Measurements from ENCODE around the gene DEPP1. TPM values are rescaled to one million over a fixed set of nuclear protein-coding genes. Genes with fewer than 3 reads are reported as not detected.

DEPP1 gene
- total and polyA plus RNA-seq, 2 of the 13 experiments (the other 11 are each of a cell fraction or from before 2014, with no cell fraction given): 14.8 to 270 TPM

GRCh38 chr10:44935201-44935965 lies 43.2 kb downstream of the DEPP1 start (continued):
- peak; percentile 88 for TF ChIP-seq ZSCAN21 (CRISPR knock-in tag; IDR thresholded peaks at IDR 0.05; ENCODE audit: borderline replicate concordance)
- peak; percentile 86 for TF ChIP-seq SAP130 (CRISPR knock-in tag; IDR thresholded peaks at IDR 0.05; ENCODE audit: low read depth)
- TF ChIP-seq, protein P1, sequence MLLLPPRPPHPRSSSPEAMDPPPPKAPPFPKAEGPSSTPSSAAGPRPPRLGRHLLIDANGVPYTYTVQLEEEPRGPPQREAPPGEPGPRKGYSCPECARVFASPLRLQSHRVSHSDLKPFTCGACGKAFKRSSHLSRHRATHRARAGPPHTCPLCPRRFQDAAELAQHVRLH (CRISPR knock-in tag; IDR thresholded peaks at IDR 0.05; ENCODE audit: borderline replicate concordance, low read depth): peak; percentile 77; the same call in 1 of the 2 replicates
- peak; percentile 60; the same call in 1 of the 2 replicates for TF ChIP-seq UBTF (CRISPR knock-in tag; IDR thresholded peaks at IDR 0.05)
- TF ChIP-seq CERS6 (CRISPR knock-in tag; IDR thresholded peaks at IDR 0.05): no peak
- no peak for TF ChIP-seq ZNF550 (CRISPR knock-in tag; IDR thresholded peaks at IDR 0.05; ENCODE audit: borderline replicate concordance)
- TF ChIP-seq JUNB (CRISPR knock-in tag; IDR thresholded peaks at IDR 0.05; ENCODE audit: borderline replicate concordance): no peak
- TF ChIP-seq ZNF773 (CRISPR knock-in tag; IDR thresholded peaks at IDR 0.05; ENCODE audit: borderline replicate concordance): no peak
- TF ChIP-seq CC2D1A (CRISPR knock-in tag; IDR thresholded peaks at IDR 0.05): no peak
- no peak for TF ChIP-seq ZNF383 (CRISPR knock-in tag; IDR thresholded peaks at IDR 0.05; ENCODE audit: borderline replicate concordance)
- TF ChIP-seq NR2F2 (IDR thresholded peaks at IDR 0.05; ENCODE audit: borderline replicate concordance, low read depth): 0 out of 2 replicates have a peak, but pooled peaks have one; percentile 23
- no peak for TF ChIP-seq ZNF382 (CRISPR knock-in tag; IDR thresholded peaks at IDR 0.05; ENCODE audit: borderline replicate concordance)
- TF ChIP-seq ZNF337 (CRISPR knock-in tag; IDR thresholded peaks at IDR 0.05; ENCODE audit: borderline replicate concordance, low read depth): peak; percentile 75; the same call in 1 of the 2 replicates
- peak; percentile 42 for TF ChIP-seq IKZF4 (CRISPR knock-in tag; IDR thresholded peaks at IDR 0.05; ENCODE audit: borderline replicate concordance, low read depth, not compliant biosample characterization)
- 0 out of 2 replicates have a peak, but pooled peaks have one; percentile 38 for TF ChIP-seq ZNF224 (CRISPR knock-in tag; IDR thresholded peaks at IDR 0.05)
- TF ChIP-seq MTF1 (CRISPR knock-in tag; IDR thresholded peaks at IDR 0.05): peak; percentile 60; the same call in 1 of the 2 replicates
- peak; percentile 79 for TF ChIP-seq ZC3H13 (CRISPR knock-in tag; IDR thresholded peaks at IDR 0.05)
- TF ChIP-seq, protein P2, sequence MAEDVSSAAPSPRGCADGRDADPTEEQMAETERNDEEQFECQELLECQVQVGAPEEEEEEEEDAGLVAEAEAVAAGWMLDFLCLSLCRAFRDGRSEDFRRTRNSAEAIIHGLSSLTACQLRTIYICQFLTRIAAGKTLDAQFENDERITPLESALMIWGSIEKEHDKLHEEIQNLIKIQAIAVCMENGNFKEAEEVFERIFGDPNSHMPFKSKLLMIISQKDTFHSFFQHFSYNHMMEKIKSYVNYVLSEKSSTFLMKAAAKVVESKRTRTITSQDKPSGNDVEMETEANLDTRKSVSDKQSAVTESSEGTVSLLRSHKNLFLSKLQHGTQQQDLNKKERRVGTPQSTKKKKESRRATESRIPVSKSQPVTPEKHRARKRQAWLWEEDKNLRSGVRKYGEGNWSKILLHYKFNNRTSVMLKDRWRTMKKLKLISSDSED (CRISPR knock-in tag; IDR thresholded peaks at IDR 0.05): no peak
- TF ChIP-seq MIXL1 (CRISPR knock-in tag; IDR thresholded peaks at IDR 0.05): peak; percentile 82; the same call in 1 of the 2 replicates
- no peak for TF ChIP-seq ZNF800 (CRISPR knock-in tag; IDR thresholded peaks at IDR 0.05)
- TF ChIP-seq ZMAT3 (CRISPR knock-in tag; conservative IDR thresholded peaks at IDR 0.05): peak; percentile 87; the same call in 1 of the 2 replicates
